Ascending aorta (tissue), 2 donors: ENCODE data around the gene MAGI1. TPM values are rescaled to one million over a fixed set of nuclear protein-coding genes. Genes with fewer than 3 reads are reported as not detected.

ENCODE experiments used
- DNase-seq, 2 donors: peaks; one replicate each; pipeline ENCODE4 v3.0.0-alpha.2; 2019; ENCODE audit warnings: low spot score in 2 of 2
- H3K27ac ChIP-seq, 2 donors: fragments of 200-600 bp; sonication (generic); one replicate each; pipeline ENCODE4 v1.5.1; 2016 to 2017; ENCODE audit warnings: mild to moderate bottlenecking in 1 of 2
- H3K27me3 ChIP-seq: fragments of 200-600 bp; sonication (generic); one replicate; pipeline ENCODE4 v1.5.1; 2017
- H3K36me3 ChIP-seq, 2 donors: fragments of 200-600 bp; sonication (generic); one replicate each; pipeline ENCODE4 v1.5.1; 2016
- H3K4me1 ChIP-seq, 2 donors: fragments of 200-600 bp; sonication (generic); one replicate each; pipeline ENCODE4 v1.5.1; 2016 to 2017; ENCODE audit warnings: mild to moderate bottlenecking in 1 of 2
- H3K4me3 ChIP-seq, 2 donors: fragments of 200-600 bp; sonication (generic); one replicate each; pipeline ENCODE4 v1.5.1; 2016 to 2017; ENCODE audit warnings: mild to moderate bottlenecking in 1 of 2
- H3K9me3 ChIP-seq, 2 donors: fragments of 200-600 bp; sonication (generic); one replicate each; pipeline ENCODE4 v1.5.1; 2016
- CTCF ChIP-seq, 3 experiments: fragments of 200-600 bp in 2 of 3; fragments of 450-650 bp in 1 of 3; sonication (generic) in 2 of 3; IDR thresholded peaks; one replicate each; pipeline ENCODE4 v1.5.1; 2016 to 2019; ENCODE audit warnings: antibody characterized with exemption in 3 of 3, mild to moderate bottlenecking in 1 of 3, moderate library complexity in 1 of 3
- intact Hi-C: fragments of 100-400 bp; cut with DNase I; formaldehyde crosslinking; loops from one replicate; pipeline ENCODE4 v1.15.1; 2023
- total RNA-seq: library from RNA; depleted of rRNA; stranded (reverse); fragments of >200 nt; gene quantifications from one replicate; pipeline ENCODE4 v1.1.0, GENCODE V29; 2016

MAGI1 gene
- total RNA-seq, 1 donor from 2014 or later: 28.4 TPM

DNA sequence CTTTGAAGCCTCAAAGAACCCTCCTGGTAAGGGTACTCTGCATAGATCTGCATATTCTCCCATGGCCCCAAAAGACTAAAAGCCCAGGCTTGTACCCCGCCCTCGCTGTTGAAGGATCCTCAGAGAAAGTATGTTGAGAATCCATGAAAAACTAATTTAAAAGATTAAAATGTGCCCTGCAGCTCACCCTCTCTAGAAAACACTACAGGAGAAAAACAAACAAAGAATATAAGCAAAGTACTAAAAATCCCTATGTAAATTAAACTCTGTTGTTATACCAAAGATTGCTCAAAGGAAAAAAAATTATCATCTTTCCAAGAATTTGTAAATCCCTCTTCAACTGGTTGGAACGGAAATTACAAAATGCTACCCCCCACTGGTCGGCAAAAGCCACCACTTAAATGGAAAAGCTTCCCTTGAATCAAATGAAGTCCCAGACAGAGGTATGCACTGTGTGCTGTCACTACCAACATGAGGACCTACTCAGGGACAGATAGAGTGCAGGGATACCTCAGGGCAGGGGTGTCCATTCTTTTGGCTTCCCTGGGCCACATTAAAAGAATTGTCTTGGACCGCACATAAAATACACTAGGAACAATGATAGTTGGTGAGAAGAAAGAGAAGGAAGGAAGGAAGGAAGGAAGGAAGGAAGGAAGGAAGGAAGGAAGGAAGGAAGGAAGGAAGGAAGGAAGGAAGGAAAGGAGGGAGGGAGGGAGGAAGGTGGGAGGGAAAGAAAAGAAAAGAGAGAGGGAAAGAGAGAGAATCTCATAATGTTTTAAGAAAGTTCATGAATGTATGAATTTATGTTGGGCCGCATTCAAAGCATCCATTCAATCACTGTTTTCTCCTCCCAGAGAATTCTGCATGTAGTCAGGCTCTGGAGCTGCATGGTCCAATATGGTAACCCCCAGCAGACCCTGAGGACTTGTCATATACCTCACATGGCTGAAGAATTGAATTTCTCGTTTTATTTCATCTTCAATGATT is 88.1 kb downstream of the MAGI1 start:
- no peak for DNase-seq
- Histone ChIP-seq H3K36me3 (no peaks in the 10 kb centered on the region), H3K27ac (no peak overlapping the region), H3K9me3 (no peaks in the 10 kb centered on the region), H3K4me1 (peaks cover 0 to 54% of the 10 kb centered on the region in 2 donors), H3K27me3 (no peaks in the 10 kb centered on the region), H3K4me3 (no peak overlapping the region)
- intact Hi-C loops: no loop called here
- no peak for TF ChIP-seq CTCF (IDR thresholded peaks at IDR 0.05)

DNA sequence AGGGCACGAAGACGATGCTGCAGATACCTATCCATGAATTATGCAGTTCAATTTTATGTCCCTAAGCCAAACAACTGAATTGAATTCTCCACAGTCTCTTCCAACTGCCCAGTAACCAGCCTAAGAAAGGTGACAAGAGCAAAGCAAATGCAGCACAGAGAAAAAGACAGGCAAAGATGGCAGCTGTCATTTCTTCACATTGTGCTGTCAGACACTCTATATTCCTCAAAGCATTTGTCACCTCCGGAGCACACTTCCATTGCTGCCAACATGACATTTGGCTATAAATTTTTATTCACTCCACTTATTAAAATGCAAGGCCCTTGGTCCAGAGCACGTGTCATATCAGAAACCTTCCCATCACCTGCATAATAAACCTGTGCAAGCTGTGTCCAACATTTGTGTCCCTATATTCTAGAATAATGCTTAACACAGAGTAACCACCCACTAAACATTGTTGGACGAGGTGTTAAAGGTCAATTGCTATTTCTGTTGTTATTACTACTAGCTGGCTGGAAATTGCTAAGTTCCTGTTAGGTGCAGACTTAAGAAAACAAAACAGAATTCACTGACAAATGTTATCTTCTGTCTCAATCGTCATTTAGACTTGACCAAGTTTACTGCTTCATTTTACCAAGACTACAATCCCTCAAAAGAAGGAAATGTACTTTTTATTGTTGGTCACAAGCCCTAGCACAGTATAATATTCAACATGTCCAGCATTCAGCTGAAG is 89.7 kb downstream of the MAGI1 start:
- Histone ChIP-seq H3K4me1 (peaks cover 0 to 53% of the 10 kb centered on the region in 2 donors), H3K36me3 (no peaks in the 10 kb centered on the region), H3K27ac (peak overlapping the region in 1 of 2 donors; percentile 8), H3K4me3 (no peak overlapping the region), H3K9me3 (no peaks in the 10 kb centered on the region), H3K27me3 (no peaks in the 10 kb centered on the region)
- DNase-seq: no peak
- TF ChIP-seq CTCF (IDR thresholded peaks at IDR 0.05): no peak
- intact Hi-C loops: loop anchor here (10.0 kb wide), 1 partner anchor 186 kb away; no protein-coding TSS in a partner anchor

GRCh38 chr3:65946438-65946837 is 92.3 kb downstream of the MAGI1 start:
- peaks cover 0 to 32% of the 10 kb centered on the region in 2 donors for H3K4me1 ChIP-seq
- peak; percentile 16 to 78 for DNase-seq
- no peak for TF ChIP-seq CTCF (IDR thresholded peaks at IDR 0.05)
- intact Hi-C loops: loop anchor here (2.0 to 10.0 kb wide), 2 partner anchors 52 to 188 kb away; no protein-coding TSS in a partner anchor
- no peaks in the 10 kb centered on the region for H3K27me3 ChIP-seq
- H3K9me3 ChIP-seq: no peaks in the 10 kb centered on the region
- no peak overlapping the region for H3K4me3 ChIP-seq
- H3K27ac ChIP-seq: peak overlapping the region; percentile 53 to 71
- no peaks in the 10 kb centered on the region for H3K36me3 ChIP-seq

DNA sequence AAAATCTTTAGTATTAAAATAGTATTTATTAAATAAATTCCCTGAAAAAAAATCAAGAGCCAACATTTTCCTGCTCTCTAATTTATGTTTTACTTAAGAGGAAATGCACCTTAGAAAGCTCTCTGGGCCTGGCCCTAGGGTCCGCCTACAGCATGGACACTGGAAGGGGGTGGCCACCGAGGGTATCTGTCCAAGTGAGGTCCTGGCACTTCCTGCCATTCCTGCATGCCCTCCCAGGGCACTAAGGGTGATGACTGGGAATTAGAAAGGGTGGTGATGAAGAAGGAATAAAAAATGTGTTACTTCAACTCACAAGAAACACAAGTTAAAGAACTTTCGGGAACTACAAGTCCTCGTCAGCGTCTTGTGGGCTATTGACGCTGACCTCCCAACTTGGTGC is 92.8 kb downstream of the MAGI1 start:
- peaks cover 0 to 31% of the 10 kb centered on the region in 2 donors for H3K4me1 ChIP-seq
- intact Hi-C loops: loop anchor here (2.0 to 10.0 kb wide), 2 partner anchors 51 to 189 kb away; no protein-coding TSS in a partner anchor
- H3K4me3 ChIP-seq: no peak overlapping the region
- peak overlapping the region; percentile 53 to 71 for H3K27ac ChIP-seq
- no peaks in the 10 kb centered on the region for H3K27me3 ChIP-seq
- H3K36me3 ChIP-seq: no peaks in the 10 kb centered on the region
- H3K9me3 ChIP-seq: no peaks in the 10 kb centered on the region
- TF ChIP-seq CTCF (IDR thresholded peaks at IDR 0.05): no peak
- no peak for DNase-seq

DNA sequence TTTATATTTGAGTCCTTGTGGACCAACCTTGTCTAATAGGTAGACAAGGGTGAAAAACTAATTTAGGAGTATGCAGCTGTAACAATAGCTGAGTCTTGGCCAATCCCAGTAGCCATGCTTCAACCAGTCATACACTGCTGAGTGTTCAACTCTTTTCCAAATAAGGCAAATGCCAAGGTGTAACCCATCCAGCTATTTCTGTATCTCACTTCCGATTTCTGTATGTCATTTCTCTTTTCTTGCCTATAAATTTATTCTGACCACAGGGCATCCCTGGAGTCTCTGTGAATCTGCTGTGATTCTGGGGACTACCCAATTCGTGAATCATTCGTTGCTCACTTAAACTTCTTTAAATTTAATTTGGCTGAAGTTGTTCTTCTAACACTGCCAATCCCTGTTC is 93.2 kb downstream of the MAGI1 start:
- H3K36me3 ChIP-seq: no peaks in the 10 kb centered on the region
- DNase-seq: no peak
- peak overlapping the region; percentile 53 to 71 for H3K27ac ChIP-seq
- intact Hi-C loops: loop anchor here (10.0 kb wide), 1 partner anchor 189 kb away; no protein-coding TSS in a partner anchor
- no peak overlapping the region for H3K4me3 ChIP-seq
- no peaks in the 10 kb centered on the region for H3K9me3 ChIP-seq
- H3K4me1 ChIP-seq: peaks cover 0 to 31% of the 10 kb centered on the region in 2 donors
- no peaks in the 10 kb centered on the region for H3K27me3 ChIP-seq
- no peak for TF ChIP-seq CTCF (IDR thresholded peaks at IDR 0.05)
